Smooth muscle cell (in vitro differentiated cells): ENCODE results near the gene TAOK1. TPM values are rescaled to one million over a fixed set of nuclear protein-coding genes. Genes with fewer than 3 reads are reported as not detected.

Experiments
- DNase-seq: peaks from one replicate; lab custom pipeline; 2025; ENCODE audit not compliant: unreplicated experiment; lab: John Stamatoyannopoulos, UW
- H2AFZ ChIP-seq: fragments of 200-600 bp; sonication (generic); 2 replicates; pipeline ENCODE4 v1.6.0; 2016; ENCODE audit warnings: antibody characterized with exemption, low read depth, mild to moderate bottlenecking
- H3F3A ChIP-seq: fragments of 200-600 bp; sonication (generic); 2 replicates; pipeline ENCODE4 v1.6.0; 2017; ENCODE audit warnings: antibody characterized with exemption, low read depth
- H3K27ac ChIP-seq: fragments of 200-600 bp; sonication (generic); 2 replicates; pipeline ENCODE4 v1.5.1; 2016; ENCODE audit warnings: low read depth, mild to moderate bottlenecking
- H3K27me3 ChIP-seq: fragments of 200-600 bp; sonication (generic); 2 replicates; pipeline ENCODE4 v1.6.1; 2016; ENCODE audit warnings: low read depth, mild to moderate bottlenecking
- H3K36me3 ChIP-seq: fragments of 200-600 bp; sonication (generic); 2 replicates; pipeline ENCODE4 v1.5.1; 2016; ENCODE audit warnings: low read depth
- H3K4me1 ChIP-seq: fragments of 200-600 bp; sonication (generic); 2 replicates; pipeline ENCODE4 v1.5.1; 2016; ENCODE audit warnings: low read depth
- H3K4me2 ChIP-seq: fragments of 200-600 bp; sonication (generic); 2 replicates; pipeline ENCODE4 v1.6.0; 2016; ENCODE audit warnings: mild to moderate bottlenecking
- H3K4me3 ChIP-seq: fragments of 200-600 bp; sonication (generic); 2 replicates; pipeline ENCODE4 v1.5.1; 2016; ENCODE audit warnings: mild to moderate bottlenecking
- H3K79me2 ChIP-seq: fragments of 200-600 bp; sonication (generic); 2 replicates; pipeline ENCODE4 v1.6.0; 2016; ENCODE audit warnings: low read depth, mild to moderate bottlenecking
- H3K9ac ChIP-seq: fragments of 200-600 bp; sonication (generic); 2 replicates; pipeline ENCODE4 v1.6.0; 2016; ENCODE audit warnings: low read depth
- H3K9me3 ChIP-seq: fragments of 200-600 bp; sonication (generic); replicated peaks from 2 replicates; pipeline ENCODE4 v1.5.1; 2016; ENCODE audit warnings: low read depth
- H4K20me1 ChIP-seq: fragments of 200-600 bp; sonication (generic); 2 replicates; pipeline ENCODE4 v1.6.0; 2016; ENCODE audit warnings: low read depth
- CTCF ChIP-seq: fragments of 200-600 bp; sonication (generic); IDR thresholded peaks from 2 replicates; pipeline ENCODE4 v1.5.1; 2017; ENCODE audit warnings: borderline replicate concordance, mild to moderate bottlenecking, antibody characterized with exemption; ENCODE audit not compliant: insufficient read depth, poor library complexity, severe bottlenecking
- WGBS: methylation state at CpG from one replicate; pipeline ENCODE4 v1.1.7; 2016; ENCODE audit warnings: low lambda C conversion rate; 5-methylcytosine and 5-hydroxymethylcytosine counted together
- polyA plus RNA-seq: library from polyadenylated mRNA; unstranded; fragments of >200 nt; fragmentation: Nextera tagmentation; extraction: Ambion mirVana; gene quantifications from 2 replicates; pipeline ENCODE4 v1.2.1, GENCODE V29; 2016
- total RNA-seq: library from RNA; depleted of rRNA; stranded (reverse); fragments of >200 nt; gene quantifications from 2 replicates; pipeline ENCODE4 v1.2.3, GENCODE V29; 2014

Gene TAOK1
- total and polyA plus RNA-seq, 2 experiments from 2014 or later = 4.7 to 58.7 TPM

DNA sequence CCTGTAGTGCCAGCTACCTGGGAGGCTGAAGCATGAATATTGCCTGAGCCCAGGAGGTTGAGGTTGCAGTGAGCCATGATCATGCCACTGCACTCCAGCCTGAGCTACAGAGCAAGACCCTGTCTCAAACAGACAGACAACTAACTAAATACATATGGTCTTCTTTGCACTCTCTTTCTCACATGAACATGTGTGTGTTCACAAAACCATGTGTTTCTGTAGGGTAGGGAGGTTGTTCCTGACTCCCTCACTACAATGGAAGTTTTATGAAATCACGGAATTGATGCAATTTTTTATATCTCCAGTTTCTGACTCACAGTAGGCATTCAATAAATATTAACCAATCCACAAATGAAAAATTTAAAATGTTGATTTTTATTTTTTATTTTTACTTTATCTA lies 128.2 kb downstream of the TAOK1 start:
- Histone ChIP-seq H3K4me2 (no peak overlapping the region), H4K20me1 (no peaks in the 10 kb centered on the region), H3K36me3 (peaks cover 20% of the 10 kb centered on the region), H3K4me1 (no peaks in the 10 kb centered on the region), H3K9me3 (no peaks in the 10 kb centered on the region), H3K27me3 (no peaks in the 10 kb centered on the region), H3K27ac (no peak overlapping the region), H2AFZ (no peak overlapping the region), H3K9ac (no peak overlapping the region), H3F3A (no peaks in the 10 kb centered on the region), H3K4me3 (no peak overlapping the region), H3K79me2 (no peaks in the 10 kb centered on the region)
- TF ChIP-seq CTCF = no peak
- WGBS = 100% methylated on average over 1 of the region's 1 CpG
- DNase-seq = no peak

DNA sequence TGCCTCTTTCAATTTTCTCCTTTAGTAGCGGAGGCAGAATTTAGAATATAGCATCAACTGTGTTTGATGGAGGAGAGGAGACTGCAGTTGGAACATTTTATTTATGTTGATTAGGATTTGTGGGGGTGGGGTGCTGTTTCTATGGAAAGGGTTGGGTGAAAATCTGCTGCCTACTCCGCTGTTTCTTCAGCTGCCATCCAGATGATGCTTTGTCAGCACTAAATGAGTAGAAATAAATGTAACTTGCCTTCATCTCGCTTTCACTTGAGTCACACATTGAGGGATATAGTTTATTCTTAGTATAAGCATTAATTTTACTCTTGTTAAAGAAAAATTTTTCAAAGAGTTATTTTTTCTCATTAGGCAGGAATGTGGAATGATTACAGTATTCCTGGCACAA lies 134.5 kb downstream of the TAOK1 start:
- WGBS = 100% methylated on average over 3 of the region's 3 CpGs
- no peak for TF ChIP-seq CTCF
- H3K27ac ChIP-seq = no peak overlapping the region

DNA sequence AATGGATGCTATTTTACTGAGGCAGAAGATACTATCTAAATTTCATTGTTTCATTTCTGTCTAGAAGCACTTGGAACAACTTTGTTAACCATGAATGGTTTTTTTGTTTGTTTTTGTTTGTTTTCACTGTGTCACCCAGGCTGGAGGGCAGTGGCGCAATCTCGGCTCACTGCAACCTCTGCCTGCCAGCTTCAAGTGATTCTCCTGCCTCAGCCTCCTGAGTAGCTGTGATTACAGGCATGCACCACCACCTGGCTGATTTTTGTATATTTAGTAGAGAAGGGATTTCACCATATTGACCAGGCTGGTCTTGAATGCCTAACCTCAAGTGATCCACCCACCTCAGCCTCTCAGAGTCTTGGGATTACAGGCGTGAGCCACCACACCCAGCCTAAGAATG lies 136.2 kb downstream of the TAOK1 start:
- Histone ChIP-seq H3K36me3 (peaks cover 18% of the 10 kb centered on the region), H4K20me1 (peaks cover 11% of the 10 kb centered on the region), H3K4me2 (no peak overlapping the region), H3K9me3 (no peaks in the 10 kb centered on the region), H3K79me2 (no peaks in the 10 kb centered on the region), H3K9ac (no peak overlapping the region), H3F3A (no peaks in the 10 kb centered on the region), H3K27me3 (no peaks in the 10 kb centered on the region), H3K27ac (no peak overlapping the region), H3K4me3 (no peak overlapping the region), H2AFZ (no peak overlapping the region), H3K4me1 (no peaks in the 10 kb centered on the region)
- no peak for DNase-seq
- TF ChIP-seq CTCF = no peak
- 96% methylated on average over 3 of the region's 3 CpGs for WGBS

More for the DNA sequence above, 134.5 kb downstream of the TAOK1 start:
- peaks cover 17% of the 10 kb centered on the region for H3K36me3 ChIP-seq
- no peaks in the 10 kb centered on the region for H3K79me2 ChIP-seq
- H3K9ac ChIP-seq = no peak overlapping the region
- no peak overlapping the region for H3K4me2 ChIP-seq
- no peaks in the 10 kb centered on the region for H3K4me1 ChIP-seq
- no peaks in the 10 kb centered on the region for H3K27me3 ChIP-seq
- DNase-seq = no peak
- peaks cover 11% of the 10 kb centered on the region for H4K20me1 ChIP-seq
- H3F3A ChIP-seq = no peaks in the 10 kb centered on the region
- no peaks in the 10 kb centered on the region for H3K9me3 ChIP-seq
- H3K4me3 ChIP-seq = no peak overlapping the region
- no peak overlapping the region for H2AFZ ChIP-seq

- Histone ChIP-seq H3K4me1 (no peaks in the 10 kb centered on the region), H3K79me2 (peaks cover 5% of the 10 kb centered on the region), H3K27ac (no peak overlapping the region), H3K9ac (no peak overlapping the region), H3K27me3 (no peaks in the 10 kb centered on the region), H3K4me2 (no peak overlapping the region), H2AFZ (no peak overlapping the region), H4K20me1 (peaks cover 9% of the 10 kb centered on the region), H3K9me3 (no peaks in the 10 kb centered on the region), H3K4me3 (no peak overlapping the region), H3F3A (peaks cover 4% of the 10 kb centered on the region), H3K36me3 (peaks cover 23% of the 10 kb centered on the region)
- TF ChIP-seq CTCF = no peak
- DNase-seq = no peak
- WGBS = 97% methylated on average over 8 of the region's 8 CpGs
These were observed 143.8 kb downstream of the TAOK1 start for GRCh38 chr17:29533976-29534375.
